ENCODE data around the gene PC. TPM values are rescaled to one million over a fixed set of nuclear protein-coding genes. Genes with fewer than 3 reads are reported as not detected.

PC gene
- total and polyA plus RNA-seq, 2 experiments from 2014 or later = 18.3 to 21.7 TPM

DNA sequence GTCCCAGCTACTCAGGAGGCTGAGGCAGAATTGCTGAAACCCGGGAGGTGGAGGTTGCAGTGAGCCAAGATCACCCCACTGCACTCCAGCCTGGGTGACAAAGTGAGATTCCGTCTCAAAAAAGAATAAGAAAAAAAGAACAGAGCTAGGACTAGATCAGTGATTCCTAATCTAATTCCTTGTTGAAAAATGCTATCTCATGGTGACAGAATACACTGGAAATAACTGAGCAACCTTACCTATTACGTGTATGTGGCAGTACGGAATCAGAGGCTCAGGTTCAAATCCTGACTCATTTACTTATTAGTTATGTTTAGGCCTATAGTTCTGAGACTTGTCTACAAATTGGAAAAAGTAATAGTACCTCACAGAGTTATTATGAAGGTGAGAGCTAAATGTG lies 134.5 kb downstream of the PC start (continued):
- TF ChIP-seq, protein P1, sequence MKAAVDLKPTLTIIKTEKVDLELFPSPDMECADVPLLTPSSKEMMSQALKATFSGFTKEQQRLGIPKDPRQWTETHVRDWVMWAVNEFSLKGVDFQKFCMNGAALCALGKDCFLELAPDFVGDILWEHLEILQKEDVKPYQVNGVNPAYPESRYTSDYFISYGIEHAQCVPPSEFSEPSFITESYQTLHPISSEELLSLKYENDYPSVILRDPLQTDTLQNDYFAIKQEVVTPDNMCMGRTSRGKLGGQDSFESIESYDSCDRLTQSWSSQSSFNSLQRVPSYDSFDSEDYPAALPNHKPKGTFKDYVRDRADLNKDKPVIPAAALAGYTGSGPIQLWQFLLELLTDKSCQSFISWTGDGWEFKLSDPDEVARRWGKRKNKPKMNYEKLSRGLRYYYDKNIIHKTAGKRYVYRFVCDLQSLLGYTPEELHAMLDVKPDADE (IDR thresholded peaks at IDR 0.05) = no peak

DNA sequence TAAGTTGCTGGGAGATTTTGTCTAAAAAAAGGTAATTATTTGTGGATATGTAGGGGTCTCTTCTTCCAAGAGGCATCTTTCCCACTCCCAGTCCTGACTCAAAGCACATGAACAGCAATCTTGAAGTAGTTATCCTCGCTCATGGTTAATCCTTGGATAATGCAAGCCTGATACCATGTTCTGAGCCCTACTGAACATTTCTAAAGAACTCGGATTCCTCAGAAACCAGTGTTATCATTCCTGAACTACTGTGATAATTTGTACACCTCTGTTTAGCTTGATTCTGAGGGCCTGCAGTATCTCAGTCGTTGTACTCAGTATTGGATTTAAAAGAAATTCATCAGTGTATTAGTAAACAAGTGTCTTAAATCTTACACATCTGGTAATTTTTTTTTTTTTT lies 137.3 kb downstream of the PC start:
- Mint-ChIP-seq H3K36me3 (ENCODE audit: low read depth) (no peaks in the 10 kb centered on the region), H3K4me1 (no peaks in the 10 kb centered on the region), H3K27ac (no peak overlapping the region), H3K4me3 (no peak overlapping the region), H3K9me3 (no peaks in the 10 kb centered on the region), H3K27me3 (ENCODE audit: insufficient read depth, low read depth, poor library complexity) (no peaks in the 10 kb centered on the region)
- ATAC-seq = no peak
- Histone ChIP-seq H2AFZ (no peak overlapping the region), H3K9me2 (ENCODE audit: insufficient read depth) (no peaks in the 10 kb centered on the region), H3K27me3 (ENCODE audit: insufficient read depth) (no peaks in the 10 kb centered on the region), H3K4me2 (no peak overlapping the region), H3K4me1 (ENCODE audit: insufficient read depth) (no peaks in the 10 kb centered on the region), H3K79me2 (replicated peaks; ENCODE audit: insufficient read depth) (no peaks in the 10 kb centered on the region), H3K27ac (ENCODE audit: low read depth) (no peak overlapping the region), H3K36me3 (ENCODE audit: insufficient read depth) (no peaks in the 10 kb centered on the region), H3K4me3 (no peak overlapping the region), H3F3A (replicated peaks; ENCODE audit: low read depth) (no peaks in the 10 kb centered on the region), H4K20me1 (replicated peaks; ENCODE audit: insufficient read depth) (no peaks in the 10 kb centered on the region)
- no peak for TF ChIP-seq STAT1 (IDR thresholded peaks at IDR 0.05; ENCODE audit: unreplicated experiment)
- TF ChIP-seq JUNB (IDR thresholded peaks at IDR 0.05; ENCODE audit: unreplicated experiment) = no peak
- TF ChIP-seq, protein P2, sequence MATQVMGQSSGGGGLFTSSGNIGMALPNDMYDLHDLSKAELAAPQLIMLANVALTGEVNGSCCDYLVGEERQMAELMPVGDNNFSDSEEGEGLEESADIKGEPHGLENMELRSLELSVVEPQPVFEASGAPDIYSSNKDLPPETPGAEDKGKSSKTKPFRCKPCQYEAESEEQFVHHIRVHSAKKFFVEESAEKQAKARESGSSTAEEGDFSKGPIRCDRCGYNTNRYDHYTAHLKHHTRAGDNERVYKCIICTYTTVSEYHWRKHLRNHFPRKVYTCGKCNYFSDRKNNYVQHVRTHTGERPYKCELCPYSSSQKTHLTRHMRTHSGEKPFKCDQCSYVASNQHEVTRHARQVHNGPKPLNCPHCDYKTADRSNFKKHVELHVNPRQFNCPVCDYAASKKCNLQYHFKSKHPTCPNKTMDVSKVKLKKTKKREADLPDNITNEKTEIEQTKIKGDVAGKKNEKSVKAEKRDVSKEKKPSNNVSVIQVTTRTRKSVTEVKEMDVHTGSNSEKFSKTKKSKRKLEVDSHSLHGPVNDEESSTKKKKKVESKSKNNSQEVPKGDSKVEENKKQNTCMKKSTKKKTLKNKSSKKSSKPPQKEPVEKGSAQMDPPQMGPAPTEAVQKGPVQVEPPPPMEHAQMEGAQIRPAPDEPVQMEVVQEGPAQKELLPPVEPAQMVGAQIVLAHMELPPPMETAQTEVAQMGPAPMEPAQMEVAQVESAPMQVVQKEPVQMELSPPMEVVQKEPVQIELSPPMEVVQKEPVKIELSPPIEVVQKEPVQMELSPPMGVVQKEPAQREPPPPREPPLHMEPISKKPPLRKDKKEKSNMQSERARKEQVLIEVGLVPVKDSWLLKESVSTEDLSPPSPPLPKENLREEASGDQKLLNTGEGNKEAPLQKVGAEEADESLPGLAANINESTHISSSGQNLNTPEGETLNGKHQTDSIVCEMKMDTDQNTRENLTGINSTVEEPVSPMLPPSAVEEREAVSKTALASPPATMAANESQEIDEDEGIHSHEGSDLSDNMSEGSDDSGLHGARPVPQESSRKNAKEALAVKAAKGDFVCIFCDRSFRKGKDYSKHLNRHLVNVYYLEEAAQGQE (IDR thresholded peaks at IDR 0.05; ENCODE audit: unreplicated experiment) = no peak
- no peak for TF ChIP-seq EZH2 (IDR thresholded peaks at IDR 0.05; ENCODE audit: low read depth, unreplicated experiment)
- no peak for TF ChIP-seq ZNF331 (CRISPR knock-in tag; IDR thresholded peaks at IDR 0.05; ENCODE audit: low read depth)
- TF ChIP-seq, protein P3, sequence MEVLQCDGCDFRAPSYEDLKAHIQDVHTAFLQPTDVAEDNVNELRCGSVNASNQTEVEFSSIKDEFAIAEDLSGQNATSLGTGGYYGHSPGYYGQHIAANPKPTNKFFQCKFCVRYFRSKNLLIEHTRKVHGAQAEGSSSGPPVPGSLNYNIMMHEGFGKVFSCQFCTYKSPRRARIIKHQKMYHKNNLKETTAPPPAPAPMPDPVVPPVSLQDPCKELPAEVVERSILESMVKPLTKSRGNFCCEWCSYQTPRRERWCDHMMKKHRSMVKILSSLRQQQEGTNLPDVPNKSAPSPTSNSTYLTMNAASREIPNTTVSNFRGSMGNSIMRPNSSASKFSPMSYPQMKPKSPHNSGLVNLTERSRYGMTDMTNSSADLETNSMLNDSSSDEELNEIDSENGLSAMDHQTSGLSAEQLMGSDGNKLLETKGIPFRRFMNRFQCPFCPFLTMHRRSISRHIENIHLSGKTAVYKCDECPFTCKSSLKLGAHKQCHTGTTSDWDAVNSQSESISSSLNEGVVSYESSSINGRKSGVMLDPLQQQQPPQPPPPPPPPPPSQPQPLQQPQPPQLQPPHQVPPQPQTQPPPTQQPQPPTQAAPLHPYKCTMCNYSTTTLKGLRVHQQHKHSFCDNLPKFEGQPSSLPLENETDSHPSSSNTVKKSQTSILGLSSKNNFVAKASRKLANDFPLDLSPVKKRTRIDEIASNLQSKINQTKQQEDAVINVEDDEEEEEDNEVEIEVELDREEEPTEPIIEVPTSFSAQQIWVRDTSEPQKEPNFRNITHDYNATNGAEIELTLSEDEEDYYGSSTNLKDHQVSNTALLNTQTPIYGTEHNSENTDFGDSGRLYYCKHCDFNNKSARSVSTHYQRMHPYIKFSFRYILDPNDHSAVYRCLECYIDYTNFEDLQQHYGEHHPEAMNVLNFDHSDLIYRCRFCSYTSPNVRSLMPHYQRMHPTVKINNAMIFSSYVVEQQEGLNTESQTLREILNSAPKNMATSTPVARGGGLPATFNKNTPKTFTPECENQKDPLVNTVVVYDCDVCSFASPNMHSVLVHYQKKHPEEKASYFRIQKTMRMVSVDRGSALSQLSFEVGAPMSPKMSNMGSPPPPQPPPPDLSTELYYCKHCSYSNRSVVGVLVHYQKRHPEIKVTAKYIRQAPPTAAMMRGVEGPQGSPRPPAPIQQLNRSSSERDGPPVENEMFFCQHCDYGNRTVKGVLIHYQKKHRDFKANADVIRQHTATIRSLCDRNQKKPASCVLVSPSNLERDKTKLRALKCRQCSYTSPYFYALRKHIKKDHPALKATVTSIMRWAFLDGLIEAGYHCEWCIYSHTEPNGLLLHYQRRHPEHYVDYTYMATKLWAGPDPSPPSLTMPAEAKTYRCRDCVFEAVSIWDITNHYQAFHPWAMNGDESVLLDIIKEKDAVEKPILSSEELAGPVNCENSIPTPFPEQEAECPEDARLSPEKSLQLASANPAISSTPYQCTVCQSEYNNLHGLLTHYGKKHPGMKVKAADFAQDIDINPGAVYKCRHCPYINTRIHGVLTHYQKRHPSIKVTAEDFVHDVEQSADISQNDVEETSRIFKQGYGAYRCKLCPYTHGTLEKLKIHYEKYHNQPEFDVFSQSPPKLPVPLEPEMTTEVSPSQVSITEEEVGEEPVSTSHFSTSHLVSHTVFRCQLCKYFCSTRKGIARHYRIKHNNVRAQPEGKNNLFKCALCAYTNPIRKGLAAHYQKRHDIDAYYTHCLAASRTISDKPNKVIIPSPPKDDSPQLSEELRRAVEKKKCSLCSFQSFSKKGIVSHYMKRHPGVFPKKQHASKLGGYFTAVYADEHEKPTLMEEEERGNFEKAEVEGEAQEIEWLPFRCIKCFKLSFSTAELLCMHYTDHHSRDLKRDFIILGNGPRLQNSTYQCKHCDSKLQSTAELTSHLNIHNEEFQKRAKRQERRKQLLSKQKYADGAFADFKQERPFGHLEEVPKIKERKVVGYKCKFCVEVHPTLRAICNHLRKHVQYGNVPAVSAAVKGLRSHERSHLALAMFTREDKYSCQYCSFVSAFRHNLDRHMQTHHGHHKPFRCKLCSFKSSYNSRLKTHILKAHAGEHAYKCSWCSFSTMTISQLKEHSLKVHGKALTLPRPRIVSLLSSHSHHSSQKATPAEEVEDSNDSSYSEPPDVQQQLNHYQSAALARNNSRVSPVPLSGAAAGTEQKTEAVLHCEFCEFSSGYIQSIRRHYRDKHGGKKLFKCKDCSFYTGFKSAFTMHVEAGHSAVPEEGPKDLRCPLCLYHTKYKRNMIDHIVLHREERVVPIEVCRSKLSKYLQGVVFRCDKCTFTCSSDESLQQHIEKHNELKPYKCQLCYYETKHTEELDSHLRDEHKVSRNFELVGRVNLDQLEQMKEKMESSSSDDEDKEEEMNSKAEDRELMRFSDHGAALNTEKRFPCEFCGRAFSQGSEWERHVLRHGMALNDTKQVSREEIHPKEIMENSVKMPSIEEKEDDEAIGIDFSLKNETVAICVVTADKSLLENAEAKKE (CRISPR knock-in tag; IDR thresholded peaks at IDR 0.05) = no peak
- TF ChIP-seq, protein P4, sequence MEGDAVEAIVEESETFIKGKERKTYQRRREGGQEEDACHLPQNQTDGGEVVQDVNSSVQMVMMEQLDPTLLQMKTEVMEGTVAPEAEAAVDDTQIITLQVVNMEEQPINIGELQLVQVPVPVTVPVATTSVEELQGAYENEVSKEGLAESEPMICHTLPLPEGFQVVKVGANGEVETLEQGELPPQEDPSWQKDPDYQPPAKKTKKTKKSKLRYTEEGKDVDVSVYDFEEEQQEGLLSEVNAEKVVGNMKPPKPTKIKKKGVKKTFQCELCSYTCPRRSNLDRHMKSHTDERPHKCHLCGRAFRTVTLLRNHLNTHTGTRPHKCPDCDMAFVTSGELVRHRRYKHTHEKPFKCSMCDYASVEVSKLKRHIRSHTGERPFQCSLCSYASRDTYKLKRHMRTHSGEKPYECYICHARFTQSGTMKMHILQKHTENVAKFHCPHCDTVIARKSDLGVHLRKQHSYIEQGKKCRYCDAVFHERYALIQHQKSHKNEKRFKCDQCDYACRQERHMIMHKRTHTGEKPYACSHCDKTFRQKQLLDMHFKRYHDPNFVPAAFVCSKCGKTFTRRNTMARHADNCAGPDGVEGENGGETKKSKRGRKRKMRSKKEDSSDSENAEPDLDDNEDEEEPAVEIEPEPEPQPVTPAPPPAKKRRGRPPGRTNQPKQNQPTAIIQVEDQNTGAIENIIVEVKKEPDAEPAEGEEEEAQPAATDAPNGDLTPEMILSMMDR (conservative IDR thresholded peaks at IDR 0.05; ENCODE audit: low read depth in 2 of 2) = no peak
- no peak for DNase-seq (ENCODE audit: low spot score)
